HepG2 (cell line): ENCODE data around the gene CDC42EP4. TPM values are rescaled to one million over a fixed set of nuclear protein-coding genes. Genes with fewer than 3 reads are reported as not detected.
A peak's percentile ranks its signal among the peaks of the same experiment; 100 is the strongest.

ENCODE experiments used
- ATF7 ChIP-seq, 2 experiments: fragments of 450-650 bp in 1 of 2; sonication (generic) in 1 of 2; formaldehyde crosslinking in 1 of 2; IDR thresholded peaks; 2 replicates each; pipeline versions ENCODE4 v1.4.0 to v1.6.1; 2016 to 2020; ENCODE audit warnings: antibody characterized with exemption in 1 of 2, mild to moderate bottlenecking in 1 of 2, missing genetic modification reagents in 1 of 2
- ATRX ChIP-seq: sonication (generic); formaldehyde crosslinking; IDR thresholded peaks from 2 replicates; pipeline ENCODE4 v1.4.0; 2020; ENCODE audit warnings: missing genetic modification reagents, borderline replicate concordance
- BRCA1 ChIP-seq: sonication (generic); formaldehyde crosslinking; IDR thresholded peaks from 2 replicates; pipeline ENCODE4 v1.4.0; 2020; ENCODE audit warnings: missing genetic modification reagents
- CERS6 ChIP-seq: sonication (generic); formaldehyde crosslinking; IDR thresholded peaks from 2 replicates; pipeline ENCODE4 v1.5.0; 2020; ENCODE audit warnings: missing genetic modification reagents
- DDIT3 ChIP-seq: sonication (generic); formaldehyde crosslinking; IDR thresholded peaks from 2 replicates; pipeline ENCODE4 v1.4.0; 2020; ENCODE audit warnings: mild to moderate bottlenecking, missing genetic modification reagents
- DMTF1 ChIP-seq: sonication (generic); formaldehyde crosslinking; IDR thresholded peaks from 2 replicates; pipeline ENCODE4 v1.4.0; 2020; ENCODE audit warnings: mild to moderate bottlenecking, missing genetic modification reagents
- GTF3A ChIP-seq: sonication (generic); formaldehyde crosslinking; conservative IDR thresholded peaks from 2 replicates; pipeline ENCODE4 v1.4.0; 2020; ENCODE audit warnings: mild to moderate bottlenecking, missing genetic modification reagents
- HNRNPL ChIP-seq: fragments of 200-400 bp; formaldehyde crosslinking; IDR thresholded peaks from 2 replicates; pipeline ENCODE4 v1.6.1; 2017; ENCODE audit warnings: mild to moderate bottlenecking, low read depth, low read length
- KAT7 ChIP-seq: IDR thresholded peaks from 2 replicates; pipeline ENCODE4 v1.6.1; 2018; ENCODE audit warnings: borderline replicate concordance, missing compliant biosample characterization
- KLF15 ChIP-seq: sonication (generic); formaldehyde crosslinking; IDR thresholded peaks from 2 replicates; pipeline ENCODE4 v1.8.1; 2023; ENCODE audit warnings: borderline replicate concordance, mild to moderate bottlenecking, inconsistent platforms, missing genetic modification reagents, mixed read lengths
- NFIB ChIP-seq: sonication (generic); formaldehyde crosslinking; IDR thresholded peaks from 2 replicates; pipeline ENCODE4 v1.9.0; 2021; ENCODE audit warnings: missing genetic modification reagents, mild to moderate bottlenecking, borderline replicate concordance
- NR1H2 ChIP-seq: sonication (generic); formaldehyde crosslinking; IDR thresholded peaks from 2 replicates; pipeline ENCODE4 v1.8.1; 2022; ENCODE audit warnings: low read depth, missing genetic modification reagents, borderline replicate concordance
- PCBP1 ChIP-seq: fragments of 200-400 bp; formaldehyde crosslinking; IDR thresholded peaks from 2 replicates; pipeline ENCODE4 v1.6.1; 2017; ENCODE audit warnings: mild to moderate bottlenecking, low read depth, low read length, borderline replicate concordance
- RBAK ChIP-seq: sonication (generic); formaldehyde crosslinking; IDR thresholded peaks from 2 replicates; pipeline ENCODE4 v1.5.1; 2020; ENCODE audit warnings: mild to moderate bottlenecking, missing genetic modification reagents
- SRSF1 ChIP-seq: fragments of 200-400 bp; formaldehyde crosslinking; optimal IDR thresholded peaks from 2 replicates; pipeline ENCODE3; 2017; ENCODE audit warnings: mild to moderate bottlenecking, low read depth, low read length, moderate library complexity
- THRA ChIP-seq: sonication (generic); formaldehyde crosslinking; IDR thresholded peaks from 2 replicates; pipeline ENCODE4 v1.4.0; 2020; ENCODE audit warnings: missing genetic modification reagents, borderline replicate concordance
- ZBTB26 ChIP-seq: IDR thresholded peaks from 2 replicates; pipeline ENCODE4 v1.6.1; 2016; ENCODE audit warnings: missing compliant biosample characterization, missing genetic modification reagents, borderline replicate concordance
- ZBTB8A ChIP-seq: sonication (generic); formaldehyde crosslinking; IDR thresholded peaks from 2 replicates; pipeline ENCODE4 v1.4.0; 2020; ENCODE audit warnings: mild to moderate bottlenecking, low read depth, missing genetic modification reagents, borderline replicate concordance
- ZNF230 ChIP-seq: sonication (generic); formaldehyde crosslinking; IDR thresholded peaks from 2 replicates; pipeline ENCODE4 v1.4.0; 2020; ENCODE audit warnings: mild to moderate bottlenecking, missing genetic modification reagents
- ZNF337 ChIP-seq: sonication (generic); formaldehyde crosslinking; IDR thresholded peaks from 2 replicates; pipeline ENCODE4 v1.5.1; 2020; ENCODE audit warnings: missing genetic modification reagents, low read depth, mild to moderate bottlenecking, borderline replicate concordance
- ZNF343 ChIP-seq: sonication (generic); formaldehyde crosslinking; IDR thresholded peaks from 2 replicates; pipeline ENCODE4 v1.4.0; 2020; ENCODE audit warnings: mild to moderate bottlenecking, missing genetic modification reagents
- ZNF451 ChIP-seq: sonication (generic); formaldehyde crosslinking; IDR thresholded peaks from 2 replicates; pipeline ENCODE4 v1.5.0; 2020; ENCODE audit warnings: mild to moderate bottlenecking, missing genetic modification reagents
- ZNF598 ChIP-seq: sonication (generic); formaldehyde crosslinking; IDR thresholded peaks from 2 replicates; pipeline ENCODE4 v1.5.1; 2020; ENCODE audit warnings: mild to moderate bottlenecking, missing genetic modification reagents, borderline replicate concordance
- ZNF83 ChIP-seq: sonication (generic); formaldehyde crosslinking; IDR thresholded peaks from 2 replicates; pipeline ENCODE4 v1.4.0; 2020; ENCODE audit warnings: missing genetic modification reagents, mild to moderate bottlenecking, borderline replicate concordance
- polyA plus RNA-seq, 8 experiments: library from polyadenylated mRNA; depleted of rRNA in 3 of 8; stranded (reverse) in 7 of 8; unstranded in 1 of 8; fragments of >200 nt; fragmentation: Illumina TruSeq in 4 of 8; extraction: Trizol in 4 of 8; gene quantifications; 2 replicates each; pipeline versions ENCODE4 v1.2.1 to v1.2.3, GENCODE V29; 2011 to 2016; ENCODE audit warnings: low read depth in 4 of 8, missing spikeins in 1 of 8, mixed read lengths in 1 of 8; ENCODE audit not compliant: insufficient read depth in 1 of 8
- total RNA-seq, 5 experiments: library from RNA; depleted of rRNA; stranded (reverse); fragments of >200 nt; fragmentation: Illumina TruSeq; extraction: Trizol; gene quantifications; 2 replicates each; pipeline ENCODE4 v1.2.3, GENCODE V29; 2016; ENCODE audit warnings: low read depth in 1 of 5

Gene CDC42EP4
- total and polyA plus RNA-seq, 2 of the 13 experiments (the other 11 are each of a cell fraction or from before 2014, with no cell fraction given): 19.0 to 54.0 TPM

GRCh38 chr17:73278049-73278464 is 33.7 kb downstream of the CDC42EP4 start (continued):
- TF ChIP-seq DMTF1 (CRISPR knock-in tag): no peak
- no peak for TF ChIP-seq THRA (CRISPR knock-in tag)
- no peak for TF ChIP-seq NR1H2
- TF ChIP-seq ZNF451 (CRISPR knock-in tag): no peak
- no peak; the same call in 1 of the 2 replicates for TF ChIP-seq KAT7 (CRISPR knock-in tag)
- TF ChIP-seq PCBP1: no peak
- TF ChIP-seq ATF7 (IDR thresholded peaks at IDR 0.05): no peak
- no peak for TF ChIP-seq ATF7 (CRISPR knock-in tag; IDR thresholded peaks at IDR 0.05)
- TF ChIP-seq SRSF1: no peak
- no peak for TF ChIP-seq ATRX (CRISPR knock-in tag)
- no peak for TF ChIP-seq ZNF230 (CRISPR knock-in tag)
- no peak for TF ChIP-seq ZBTB26 (CRISPR knock-in tag)
- TF ChIP-seq BRCA1: peak; percentile 65; the same call in 1 of the 2 replicates
- no peak for TF ChIP-seq ZNF598 (CRISPR knock-in tag)
- TF ChIP-seq DDIT3: no peak
- TF ChIP-seq ZNF83 (CRISPR knock-in tag): no peak
- TF ChIP-seq ZNF343 (CRISPR knock-in tag): no peak
- TF ChIP-seq ZNF337: no peak
- TF ChIP-seq RBAK (CRISPR knock-in tag): no peak
- TF ChIP-seq GTF3A: 0 out of 2 replicates have a peak, but pooled peaks have one; percentile 77
- no peak for TF ChIP-seq CERS6 (CRISPR knock-in tag)
- no peak for TF ChIP-seq KLF15 (CRISPR knock-in tag)
- TF ChIP-seq ZBTB8A (CRISPR knock-in tag): no peak
- TF ChIP-seq HNRNPL: no peak
- TF ChIP-seq NFIB: no peak
